Tibial nerve (tissue), 4 donors: ENCODE data around the gene ZNF878.

ENCODE experiments used
- EP300 ChIP-seq, 2 donors: sonication (generic); formaldehyde crosslinking; IDR thresholded peaks; one replicate each; pipeline ENCODE4 v1.6.1; 2017; ENCODE audit warnings: antibody characterized with exemption in 2 of 2, mild to moderate bottlenecking in 1 of 2
- POLR2A ChIP-seq, 2 donors: fragments of 450-650 bp; IDR thresholded peaks; one replicate each; pipeline ENCODE4 v1.6.1; 2017; ENCODE audit warnings: antibody characterized with exemption in 2 of 2, mild to moderate bottlenecking in 2 of 2, moderate library complexity in 2 of 2
- TF ChIP-seq, protein P1 (sequence below), 5 experiments: fragments of 200-600 bp in 3 of 5; fragments of 450-650 bp in 2 of 5; sonication (generic) in 3 of 5; IDR thresholded peaks; one replicate each; pipeline ENCODE4 v1.5.1; 2016 to 2019; ENCODE audit warnings: antibody characterized with exemption in 5 of 5, mild to moderate bottlenecking in 3 of 5, moderate library complexity in 2 of 5

DNA sequence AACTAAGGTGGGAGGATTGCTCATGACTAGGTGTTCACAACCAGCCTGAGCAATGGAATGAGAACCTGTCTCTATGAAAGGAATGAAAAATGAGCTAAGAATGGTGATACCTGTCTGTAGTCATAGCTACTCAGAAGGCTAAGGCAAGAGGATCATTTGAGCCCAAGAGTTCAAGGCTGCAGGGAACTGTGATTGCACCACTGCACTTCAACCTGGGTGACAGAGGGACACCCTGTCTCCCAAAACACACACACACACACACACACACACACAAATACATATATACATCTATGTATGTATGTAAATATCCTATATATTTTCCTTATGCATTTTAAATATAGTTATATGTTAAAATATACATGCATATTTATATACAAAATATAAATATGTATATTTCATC is 9.9 kb downstream of the ZNF878 start:
- TF ChIP-seq POLR2A (IDR thresholded peaks at IDR 0.05) (no peak), EP300 (IDR thresholded peaks at IDR 0.05) (no peak)
- TF ChIP-seq, protein P1, sequence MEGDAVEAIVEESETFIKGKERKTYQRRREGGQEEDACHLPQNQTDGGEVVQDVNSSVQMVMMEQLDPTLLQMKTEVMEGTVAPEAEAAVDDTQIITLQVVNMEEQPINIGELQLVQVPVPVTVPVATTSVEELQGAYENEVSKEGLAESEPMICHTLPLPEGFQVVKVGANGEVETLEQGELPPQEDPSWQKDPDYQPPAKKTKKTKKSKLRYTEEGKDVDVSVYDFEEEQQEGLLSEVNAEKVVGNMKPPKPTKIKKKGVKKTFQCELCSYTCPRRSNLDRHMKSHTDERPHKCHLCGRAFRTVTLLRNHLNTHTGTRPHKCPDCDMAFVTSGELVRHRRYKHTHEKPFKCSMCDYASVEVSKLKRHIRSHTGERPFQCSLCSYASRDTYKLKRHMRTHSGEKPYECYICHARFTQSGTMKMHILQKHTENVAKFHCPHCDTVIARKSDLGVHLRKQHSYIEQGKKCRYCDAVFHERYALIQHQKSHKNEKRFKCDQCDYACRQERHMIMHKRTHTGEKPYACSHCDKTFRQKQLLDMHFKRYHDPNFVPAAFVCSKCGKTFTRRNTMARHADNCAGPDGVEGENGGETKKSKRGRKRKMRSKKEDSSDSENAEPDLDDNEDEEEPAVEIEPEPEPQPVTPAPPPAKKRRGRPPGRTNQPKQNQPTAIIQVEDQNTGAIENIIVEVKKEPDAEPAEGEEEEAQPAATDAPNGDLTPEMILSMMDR (IDR thresholded peaks at IDR 0.05) = no peak
